Choroid plexus epithelial cell (primary cell): Measurements from ENCODE around the gene RAB41.
A peak's percentile ranks its signal among the peaks of the same experiment; 100 is the strongest.

Source experiments
- DNase-seq: peaks from one replicate; pipeline ENCODE4 v3.0.0-alpha.2; 2010; ENCODE audit warnings: low read depth
- H3K4me3 ChIP-seq: 2 replicates; pipeline ENCODE4 v1.5.1; 2011; ENCODE audit warnings: low read depth, mild to moderate bottlenecking, control low read depth, low read length, moderate library complexity
- TF ChIP-seq, protein P1 (sequence below): conservative IDR thresholded peaks from 2 replicates; pipeline ENCODE4 v1.5.1; 2011; ENCODE audit warnings: low read depth, mild to moderate bottlenecking, control low read depth, inconsistent platforms, low read length, moderate library complexity

RAB41 gene

DNA sequence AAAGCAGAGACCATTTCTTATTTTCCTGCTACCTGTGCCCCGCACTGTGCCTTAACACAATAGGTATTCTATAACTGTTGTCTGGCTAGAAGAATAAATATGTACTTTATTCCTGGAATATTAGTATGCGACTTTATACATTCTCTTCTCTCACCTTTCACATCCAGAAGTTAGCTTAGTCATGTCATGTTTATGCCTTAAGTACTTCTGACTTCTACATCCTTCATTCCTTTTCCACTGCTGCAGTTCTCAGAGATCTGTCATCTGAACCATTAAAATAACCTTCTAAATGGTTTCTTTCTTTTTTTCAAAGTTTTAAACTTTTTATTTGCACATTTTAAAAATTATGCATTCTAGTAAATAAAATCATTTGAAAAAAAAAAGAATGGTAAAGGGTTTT is 42.4 kb downstream of the RAB41 start:
- no peak overlapping the region for H3K4me3 ChIP-seq
- DNase-seq, result peak; percentile 59
- TF ChIP-seq, protein P1, sequence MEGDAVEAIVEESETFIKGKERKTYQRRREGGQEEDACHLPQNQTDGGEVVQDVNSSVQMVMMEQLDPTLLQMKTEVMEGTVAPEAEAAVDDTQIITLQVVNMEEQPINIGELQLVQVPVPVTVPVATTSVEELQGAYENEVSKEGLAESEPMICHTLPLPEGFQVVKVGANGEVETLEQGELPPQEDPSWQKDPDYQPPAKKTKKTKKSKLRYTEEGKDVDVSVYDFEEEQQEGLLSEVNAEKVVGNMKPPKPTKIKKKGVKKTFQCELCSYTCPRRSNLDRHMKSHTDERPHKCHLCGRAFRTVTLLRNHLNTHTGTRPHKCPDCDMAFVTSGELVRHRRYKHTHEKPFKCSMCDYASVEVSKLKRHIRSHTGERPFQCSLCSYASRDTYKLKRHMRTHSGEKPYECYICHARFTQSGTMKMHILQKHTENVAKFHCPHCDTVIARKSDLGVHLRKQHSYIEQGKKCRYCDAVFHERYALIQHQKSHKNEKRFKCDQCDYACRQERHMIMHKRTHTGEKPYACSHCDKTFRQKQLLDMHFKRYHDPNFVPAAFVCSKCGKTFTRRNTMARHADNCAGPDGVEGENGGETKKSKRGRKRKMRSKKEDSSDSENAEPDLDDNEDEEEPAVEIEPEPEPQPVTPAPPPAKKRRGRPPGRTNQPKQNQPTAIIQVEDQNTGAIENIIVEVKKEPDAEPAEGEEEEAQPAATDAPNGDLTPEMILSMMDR, result no peak

DNA sequence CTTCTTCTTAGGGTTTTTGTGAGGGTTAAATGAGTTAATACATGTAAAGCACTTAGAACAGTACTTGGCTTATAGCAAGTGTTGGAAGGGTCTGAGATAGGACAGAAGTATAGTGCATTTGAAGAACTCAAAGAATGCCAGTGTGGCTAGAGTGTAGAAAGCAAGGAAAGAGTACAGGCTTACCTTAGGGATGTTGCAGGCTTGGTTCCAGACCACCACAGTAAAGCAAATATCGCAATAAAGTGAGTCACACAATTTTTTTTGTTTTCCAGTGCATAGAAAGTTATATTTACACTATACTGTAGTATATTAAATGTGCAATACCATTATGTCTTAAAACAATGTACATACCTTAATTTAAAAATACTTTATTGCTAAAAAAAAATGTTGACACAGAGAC is 49.2 kb downstream of the RAB41 start:
- TF ChIP-seq, protein P1, result no peak
- peak; percentile 43 for DNase-seq

DNA sequence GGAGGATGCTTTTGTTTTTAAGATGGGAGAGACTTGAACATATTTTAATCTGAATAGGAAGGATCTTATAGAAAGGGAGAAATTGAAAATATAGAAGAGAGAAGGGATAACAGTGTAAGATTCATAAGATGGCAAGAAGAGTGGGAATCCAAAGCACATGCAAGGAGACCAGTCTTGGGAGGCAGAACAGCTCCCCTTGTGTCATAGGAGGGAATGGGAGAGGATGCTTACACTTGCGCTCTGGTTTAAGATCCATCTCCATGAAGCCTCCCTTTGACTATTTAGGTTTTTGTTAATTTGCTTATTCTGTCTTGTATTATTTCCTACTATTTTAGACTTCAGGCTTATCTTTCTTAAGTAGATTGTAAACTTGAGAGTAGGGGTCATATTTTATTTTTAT is 50.6 kb downstream of the RAB41 start:
- H3K4me3 ChIP-seq, result no peak overlapping the region
- no peak for DNase-seq
- TF ChIP-seq, protein P1, result peak; percentile 44

More for the DNA sequence above, 49.2 kb downstream of the RAB41 start:
- no peak overlapping the region for H3K4me3 ChIP-seq
